Mucosa of descending colon (tissue), 3 donors: ENCODE results near the gene SPATC1L. TPM values are rescaled to one million over a fixed set of nuclear protein-coding genes. Genes with fewer than 3 reads are reported as not detected.

Source experiments
- ATAC-seq: fragments of 200-7000 bp; cut with Tn5 transposase; one replicate; pipeline ENCODE4 v1.9.1; 2020; ENCODE audit warnings: mild to moderate bottlenecking, moderate library complexity
- DNase-seq, 3 donors: peaks; one replicate each; pipeline ENCODE4 v3.0.0-alpha.2; 2020
- H3K36me3 ChIP-seq: fragments of 200-600 bp; one replicate; pipeline ENCODE4 v1.8.0; 2021; ENCODE audit warnings: low read depth, mild to moderate bottlenecking
- H3K4me1 ChIP-seq: fragments of 200-600 bp; one replicate; pipeline ENCODE4 v1.8.0; 2021; ENCODE audit warnings: low read depth, mild to moderate bottlenecking
- H3K4me3 ChIP-seq: fragments of 200-600 bp; one replicate; pipeline ENCODE4 v1.8.0; 2021; ENCODE audit warnings: mild to moderate bottlenecking
- H3K9me3 ChIP-seq: fragments of 200-600 bp; one replicate; pipeline ENCODE4 v1.8.0; 2021; ENCODE audit warnings: mild to moderate bottlenecking
- intact Hi-C, 2 donors: fragments of 100-400 bp; cut with DNase I in 1 of 2; cut with micrococcal nuclease in 1 of 2; formaldehyde crosslinking; loops; one replicate each; pipeline versions ENCODE4 v1.11.0 to v1.11.1; 2022; cut with DNase I, micrococcal nuclease
- total RNA-seq, 3 donors: library from RNA; stranded (reverse); fragmentation: NEBNext Ultra II Directional in 2 of 3; extraction: Animal tissue kit (Norgen Biotek cat#: 25700) in 2 of 3; gene quantifications; one replicate each; pipeline versions ENCODE4 v1.2.1 to v1.2.4, GENCODE V29; 2021 to 2023
- TF ChIP-seq, protein P1 (sequence below): fragments of 200-600 bp; IDR thresholded peaks from one replicate; pipeline ENCODE4 v1.8.0; 2022; ENCODE audit warnings: antibody characterized with exemption, mild to moderate bottlenecking
- donor health status: DM: no; HTN: no; CAD: no; lungs with moderate emphysema.
- donor health status: DM: no; HTN: no; CAD: no.
- donor health status: DM: no; HTN: yes; CAD: no.

The SPATC1L gene
- total RNA-seq, 3 donors from 2014 or later = 4.6 to 10.9 (median 4.6) TPM

GRCh38 chr21:46220847-46221246, 36.6 kb upstream of the SPATC1L start:
- no peak for DNase-seq
- H3K9me3 ChIP-seq = no peaks in the 10 kb centered on the region
- no peaks in the 10 kb centered on the region for H3K4me1 ChIP-seq
- intact Hi-C loops = no loop called here
- TF ChIP-seq, protein P1, sequence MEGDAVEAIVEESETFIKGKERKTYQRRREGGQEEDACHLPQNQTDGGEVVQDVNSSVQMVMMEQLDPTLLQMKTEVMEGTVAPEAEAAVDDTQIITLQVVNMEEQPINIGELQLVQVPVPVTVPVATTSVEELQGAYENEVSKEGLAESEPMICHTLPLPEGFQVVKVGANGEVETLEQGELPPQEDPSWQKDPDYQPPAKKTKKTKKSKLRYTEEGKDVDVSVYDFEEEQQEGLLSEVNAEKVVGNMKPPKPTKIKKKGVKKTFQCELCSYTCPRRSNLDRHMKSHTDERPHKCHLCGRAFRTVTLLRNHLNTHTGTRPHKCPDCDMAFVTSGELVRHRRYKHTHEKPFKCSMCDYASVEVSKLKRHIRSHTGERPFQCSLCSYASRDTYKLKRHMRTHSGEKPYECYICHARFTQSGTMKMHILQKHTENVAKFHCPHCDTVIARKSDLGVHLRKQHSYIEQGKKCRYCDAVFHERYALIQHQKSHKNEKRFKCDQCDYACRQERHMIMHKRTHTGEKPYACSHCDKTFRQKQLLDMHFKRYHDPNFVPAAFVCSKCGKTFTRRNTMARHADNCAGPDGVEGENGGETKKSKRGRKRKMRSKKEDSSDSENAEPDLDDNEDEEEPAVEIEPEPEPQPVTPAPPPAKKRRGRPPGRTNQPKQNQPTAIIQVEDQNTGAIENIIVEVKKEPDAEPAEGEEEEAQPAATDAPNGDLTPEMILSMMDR = no peak
- ATAC-seq = no peak
- no peak overlapping the region for H3K4me3 ChIP-seq
- H3K36me3 ChIP-seq = no peaks in the 10 kb centered on the region

- no peaks in the 10 kb centered on the region for H3K9me3 ChIP-seq
- no peaks in the 10 kb centered on the region for H3K36me3 ChIP-seq
- H3K4me1 ChIP-seq = no peaks in the 10 kb centered on the region
- TF ChIP-seq, protein P1 = no peak
- no peak for DNase-seq
- H3K4me3 ChIP-seq = no peak overlapping the region
- intact Hi-C loops = no loop called here
- no peak for ATAC-seq
Observed at GRCh38 chr21:46220275-46220810, 36.1 kb upstream of the SPATC1L start.

GRCh38 chr21:46219591-46220239, 35.5 kb upstream of the SPATC1L start:
- intact Hi-C loops = no loop called here
- ATAC-seq (no peak), DNase-seq (no peak)
- Histone ChIP-seq H3K4me3 (no peak overlapping the region), H3K4me1 (no peaks in the 10 kb centered on the region), H3K9me3 (no peaks in the 10 kb centered on the region), H3K36me3 (no peaks in the 10 kb centered on the region)
- TF ChIP-seq, protein P1 = no peak

DNA sequence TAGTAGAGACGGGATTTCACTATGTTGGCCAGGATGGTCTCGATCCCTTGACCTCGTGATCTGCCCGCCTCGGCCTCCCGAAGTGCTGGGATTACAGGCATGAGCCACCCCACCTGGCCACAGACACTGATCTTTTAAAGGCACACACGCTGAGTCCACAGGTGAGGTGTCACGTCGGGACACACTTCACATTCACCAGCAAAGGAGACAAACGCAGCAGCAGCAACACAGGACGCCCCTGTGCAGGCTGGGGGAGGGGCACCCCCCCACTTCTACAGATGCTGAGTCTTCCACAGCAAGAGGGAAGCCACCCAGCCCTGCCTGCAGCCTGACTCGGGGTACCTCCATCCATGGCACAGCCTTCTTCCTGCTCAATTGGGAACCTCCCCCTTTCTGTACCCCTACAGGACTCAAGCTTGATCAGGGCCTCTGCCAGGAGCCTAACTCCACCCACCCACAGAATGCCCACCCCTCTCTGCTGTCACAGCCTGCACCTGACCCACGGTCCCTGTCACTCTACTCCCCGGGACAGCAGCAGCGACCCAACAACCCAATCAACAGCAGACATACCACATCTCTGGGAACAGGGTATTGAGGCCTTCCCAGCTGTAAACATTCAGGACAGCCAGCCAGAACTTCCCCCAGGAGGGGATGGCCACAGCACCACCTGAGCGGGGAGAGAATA, 34.8 kb upstream of the SPATC1L start:
- H3K4me3 ChIP-seq = no peak overlapping the region
- H3K4me1 ChIP-seq = no peaks in the 10 kb centered on the region
- H3K36me3 ChIP-seq = no peaks in the 10 kb centered on the region
- TF ChIP-seq, protein P1 = no peak
- no peak for ATAC-seq
- intact Hi-C loops = no loop called here
- no peak for DNase-seq
- H3K9me3 ChIP-seq = no peaks in the 10 kb centered on the region

- DNase-seq (no peak), ATAC-seq (no peak)
- H3K9me3 ChIP-seq = no peaks in the 10 kb centered on the region
- TF ChIP-seq, protein P1 = no peak
- H3K4me3 ChIP-seq = no peak overlapping the region
- intact Hi-C loops = no loop called here
- no peaks in the 10 kb centered on the region for H3K4me1 ChIP-seq
- H3K36me3 ChIP-seq = no peaks in the 10 kb centered on the region
Observed at GRCh38 chr21:46217511-46218196, 33.4 kb upstream of the SPATC1L start.
